GM12891 (cell line): ENCODE data around the gene KDM5D.

Source experiments
- DNase-seq: peaks from one replicate; pipeline ENCODE4 v3.0.0; 2011; ENCODE audit warnings: low spot score; ENCODE audit not compliant: insufficient read length
- FAIRE-seq: peaks from 2 replicates; lab custom pipeline; 2011; peaks lifted over from hg19 to GRCh38; lab: Jason Lieb, UNC
- PAX5 ChIP-seq: IDR thresholded peaks from 2 replicates; pipeline ENCODE4 v1.6.1; 2011; ENCODE audit warnings: low read length, moderate library complexity, mild to moderate bottlenecking; ENCODE audit not compliant: insufficient read depth, severe bottlenecking
- POLR2A ChIP-seq: IDR thresholded peaks from 2 replicates; pipeline ENCODE4 v1.6.1; 2011; ENCODE audit warnings: low read depth, low read length, control low read depth
- POLR2AphosphoS5 ChIP-seq: IDR thresholded peaks from 2 replicates; pipeline ENCODE4 v1.6.1; 2011; ENCODE audit warnings: low read depth, low read length, control low read depth
- POU2F2 ChIP-seq: IDR thresholded peaks from 2 replicates; pipeline ENCODE4 v1.6.1; 2011; ENCODE audit warnings: low read depth, mild to moderate bottlenecking, control low read depth, low read length, moderate library complexity
- SPI1 ChIP-seq: IDR thresholded peaks from 2 replicates; pipeline ENCODE4 v1.6.1; 2011; ENCODE audit warnings: low read depth, low read length, control low read depth
- TAF1 ChIP-seq: IDR thresholded peaks from 2 replicates; pipeline ENCODE4 v1.6.1; 2011; ENCODE audit warnings: low read depth, low read length, control low read depth

The KDM5D gene

GRCh38 chrY:19706273-19706672 is 38.3 kb downstream of the KDM5D start:
- no peak for DNase-seq
- TF ChIP-seq SPI1 (no peak), POLR2AphosphoS5 (no peak), TAF1 (no peak), POU2F2 (no peak), POLR2A (no peak)
- FAIRE-seq, result no peak

GRCh38 chrY:19698495-19698894 is 46.0 kb downstream of the KDM5D start:
- DNase-seq (no peak), FAIRE-seq (no peak)
- TF ChIP-seq POLR2A, result no peak
- TF ChIP-seq SPI1, result no peak
- TF ChIP-seq POLR2AphosphoS5, result no peak
- no peak for TF ChIP-seq POU2F2
- no peak for TF ChIP-seq TAF1
- no peak for TF ChIP-seq PAX5

- no peak for DNase-seq
- TF ChIP-seq POLR2AphosphoS5, result no peak
- TF ChIP-seq SPI1, result no peak
- no peak for TF ChIP-seq TAF1
- no peak for TF ChIP-seq POU2F2
- TF ChIP-seq POLR2A, result no peak
- TF ChIP-seq PAX5, result no peak
- FAIRE-seq, result no peak
Observed at GRCh38 chrY:19680821-19681220, 63.7 kb downstream of the KDM5D start.
